Inflammatory macrophage treated with lipopolysaccharide for 1 hour (primary cell): ENCODE measurements around the gene PDZD2.
A peak's percentile ranks its signal among the peaks of the same experiment; 100 is the strongest.

Source experiments
- DNase-seq, 2 donors: peaks; one replicate each; pipeline ENCODE4 v3.0.0-alpha.2; 2020 to 2022

Gene PDZD2

DNA sequence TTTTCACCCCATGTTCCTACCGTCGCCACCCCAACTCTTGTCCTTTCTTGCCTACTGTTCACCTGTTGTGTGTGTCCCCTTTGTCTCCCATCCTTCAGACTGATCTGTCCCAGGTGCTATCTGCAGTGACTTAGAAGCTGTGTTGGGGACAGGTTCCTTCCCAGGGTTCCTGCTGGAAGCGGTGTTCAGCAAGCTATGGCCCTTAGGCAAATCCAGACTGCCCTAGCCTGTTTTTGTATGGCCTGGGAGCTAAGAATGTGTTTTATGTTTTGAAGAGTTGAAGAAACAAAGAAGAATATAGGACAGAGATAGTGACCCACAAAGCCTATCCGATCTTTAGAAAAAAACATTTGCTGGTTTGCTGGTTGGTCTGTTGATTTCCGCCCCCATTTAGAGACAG, 298.8 kb downstream of the PDZD2 start:
- no peak for DNase-seq

DNA sequence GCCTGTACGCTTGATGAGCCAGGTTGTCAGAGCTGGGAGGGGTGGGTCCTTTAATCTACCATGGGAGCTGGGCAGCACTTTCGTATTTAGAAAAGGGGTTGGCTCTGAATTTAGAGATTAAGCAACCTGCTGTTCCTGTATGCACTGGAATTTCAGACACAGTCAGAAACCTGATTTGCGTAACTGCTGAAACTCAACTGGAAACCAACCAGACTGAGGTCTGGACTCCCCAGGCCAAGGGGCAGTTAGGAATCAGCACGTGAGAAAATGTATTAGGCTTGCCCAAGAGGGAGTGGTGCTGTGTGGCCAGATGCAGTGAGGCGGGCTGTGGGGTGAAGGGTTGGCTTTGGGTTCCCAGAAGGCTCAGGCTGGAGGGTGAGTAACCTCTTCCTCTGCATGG, 300.2 kb downstream of the PDZD2 start:
- peak; percentile 53 to 78 for DNase-seq

DNA sequence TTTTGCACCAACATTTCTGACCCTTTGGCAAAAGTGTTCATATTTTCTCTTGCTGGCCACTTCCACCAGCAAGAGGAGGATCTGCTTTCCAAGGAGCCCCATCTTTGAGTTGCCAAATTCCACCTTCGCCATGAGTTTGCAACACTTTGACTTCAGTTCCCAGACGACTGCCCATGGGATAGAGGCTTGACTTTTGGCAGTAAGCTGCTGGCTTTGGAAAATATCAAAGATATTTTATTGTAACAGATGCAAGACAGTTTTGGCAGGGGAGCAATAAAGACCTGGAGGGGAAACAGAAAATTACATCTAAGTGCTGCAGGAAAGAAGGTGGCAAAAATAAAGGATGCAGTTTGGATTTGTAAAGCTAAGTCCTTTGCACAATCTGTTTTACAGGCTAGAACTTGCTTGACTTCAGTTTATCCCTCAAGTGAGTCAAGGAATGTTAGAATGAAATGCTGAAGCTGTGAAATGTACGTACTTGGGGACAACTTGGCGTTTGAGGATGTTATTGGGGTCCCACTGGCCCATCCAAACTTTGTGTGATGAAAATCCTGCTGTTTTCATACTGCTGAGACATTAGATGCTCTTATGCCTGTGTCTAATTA, 302.3 kb downstream of the PDZD2 start:
- no peak for DNase-seq

DNA sequence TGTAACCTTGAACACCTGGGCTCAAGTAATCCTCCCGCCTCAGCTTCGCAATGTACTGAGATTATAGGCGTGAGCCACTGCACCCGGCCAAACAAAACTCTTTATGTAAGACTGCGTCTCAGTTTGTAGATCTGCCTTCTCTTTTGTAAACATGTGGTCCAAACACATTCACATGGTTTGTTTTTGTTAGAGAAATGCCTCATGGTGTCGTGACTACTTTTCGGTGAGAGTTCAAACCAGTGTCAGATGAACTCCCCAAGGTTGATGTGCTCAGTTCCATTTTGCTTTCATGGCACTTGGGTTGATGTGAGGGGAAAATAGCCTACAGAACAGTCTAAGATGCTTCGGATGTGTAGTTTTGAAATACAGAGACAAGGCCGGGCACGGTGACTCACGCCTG, 303.6 kb downstream of the PDZD2 start:
- DNase-seq, result no peak

DNA sequence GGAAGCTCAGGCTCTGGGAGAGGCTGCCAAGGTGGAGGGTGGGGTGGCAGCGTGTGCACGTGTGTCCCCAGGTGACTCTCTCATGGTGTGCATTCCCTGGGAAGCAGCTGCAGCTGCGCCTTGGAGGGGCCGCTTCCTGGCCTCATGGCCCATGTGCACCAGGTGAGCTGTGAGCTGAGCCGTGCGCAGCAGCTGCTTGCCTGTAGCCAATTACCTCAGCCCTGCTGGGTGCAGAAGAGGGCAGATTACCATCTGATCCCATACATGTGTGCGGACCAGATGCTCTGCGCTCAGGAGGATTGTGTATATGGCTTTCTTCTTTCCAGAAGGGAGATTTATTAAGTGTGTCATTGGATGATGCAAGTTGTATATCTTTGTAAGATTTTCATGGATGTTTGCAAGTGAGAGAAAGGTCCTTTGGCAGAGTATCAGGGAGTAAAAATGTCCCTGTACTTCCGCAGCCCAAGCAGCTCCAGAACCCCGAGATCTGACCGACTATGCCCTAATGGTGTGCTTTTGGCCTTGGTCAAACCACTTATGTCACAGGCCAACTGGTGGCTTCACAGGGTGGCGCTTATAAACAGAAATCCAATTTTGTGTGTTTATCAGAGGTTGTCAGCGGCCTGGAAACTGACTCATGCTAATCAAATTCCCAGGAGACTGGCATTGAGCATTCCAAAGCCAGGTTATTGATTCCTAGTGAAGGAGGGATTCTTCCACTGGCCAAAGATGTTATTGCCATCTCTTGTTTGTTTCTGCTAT, 305.9 kb downstream of the PDZD2 start:
- DNase-seq, result no peak

DNA sequence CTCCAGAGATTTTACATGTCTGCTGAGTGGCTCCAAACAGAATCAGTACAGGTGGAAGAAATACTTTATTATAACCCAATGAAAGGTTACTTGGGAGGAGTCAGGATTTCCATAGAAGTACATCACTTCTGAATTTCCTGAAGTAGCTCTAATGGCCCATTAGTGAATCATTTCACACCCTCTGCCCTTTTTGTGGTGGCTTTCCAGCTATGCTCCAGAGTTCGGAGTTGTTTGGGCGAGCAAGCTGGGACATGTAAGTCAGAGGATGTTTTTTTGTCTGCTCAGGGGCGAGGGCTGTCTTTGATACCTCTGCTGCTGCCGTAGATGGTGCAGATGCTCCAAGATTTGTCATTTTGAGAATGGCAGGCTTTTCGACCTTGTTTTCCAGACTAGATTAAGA, 309.1 kb downstream of the PDZD2 start:
- DNase-seq, result no peak

DNA sequence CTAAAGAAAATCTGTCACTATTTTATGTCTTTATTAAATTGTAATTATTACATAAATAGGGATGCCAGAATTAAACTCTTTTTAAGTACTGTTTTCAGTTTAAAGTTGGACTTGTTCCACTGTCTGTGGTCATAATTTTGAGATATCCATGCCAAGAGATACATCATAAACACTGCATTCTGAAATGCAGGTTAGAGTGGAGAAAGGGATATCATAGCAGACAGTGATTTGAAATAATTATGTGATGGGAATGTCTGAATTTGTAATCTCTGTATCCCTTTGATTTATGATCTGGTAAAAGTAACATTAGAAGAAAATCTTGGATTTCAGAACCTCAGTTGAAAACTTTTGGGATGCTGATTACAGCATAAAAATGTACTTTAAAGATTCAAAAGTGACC, 313.1 kb downstream of the PDZD2 start:
- no peak for DNase-seq

DNA sequence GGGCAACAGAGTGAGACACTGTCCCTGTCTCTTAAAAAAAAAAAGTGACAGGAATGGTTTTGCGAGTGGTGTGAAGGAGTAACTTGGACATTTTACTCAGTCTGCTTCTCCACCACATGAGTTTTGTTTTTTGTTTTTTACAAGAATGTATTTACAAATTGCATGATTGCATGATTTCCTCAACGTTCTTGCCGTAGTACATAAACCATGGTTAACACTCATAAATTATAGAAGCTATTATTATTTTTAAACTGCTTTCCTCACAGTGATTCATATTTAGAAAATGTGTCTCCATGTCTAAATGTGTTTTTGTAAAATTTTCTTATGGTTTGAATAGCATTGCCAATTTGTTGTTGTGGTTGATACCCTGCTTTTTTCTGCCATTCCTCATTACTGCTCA, 315.2 kb downstream of the PDZD2 start:
- DNase-seq, result no peak

DNA sequence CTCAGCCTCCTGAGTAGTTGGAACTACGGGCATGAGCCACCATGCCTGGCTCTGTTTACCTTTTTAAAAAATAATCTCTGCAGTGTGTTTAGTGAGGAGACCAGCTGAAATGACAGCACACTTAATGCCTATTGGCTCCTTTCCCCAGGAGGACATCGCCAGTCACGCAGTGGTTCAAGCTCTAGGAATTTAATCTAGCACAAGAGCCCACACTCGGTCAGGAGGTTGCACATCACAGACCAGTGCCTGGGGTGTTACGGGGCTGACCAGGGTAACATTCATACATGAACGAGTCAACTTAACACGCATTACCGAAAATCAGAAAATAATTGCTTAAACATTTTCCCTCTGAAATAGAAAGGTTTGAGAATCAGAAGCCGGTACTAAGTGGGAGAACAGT, 318.2 kb downstream of the PDZD2 start:
- DNase-seq, result no peak

DNA sequence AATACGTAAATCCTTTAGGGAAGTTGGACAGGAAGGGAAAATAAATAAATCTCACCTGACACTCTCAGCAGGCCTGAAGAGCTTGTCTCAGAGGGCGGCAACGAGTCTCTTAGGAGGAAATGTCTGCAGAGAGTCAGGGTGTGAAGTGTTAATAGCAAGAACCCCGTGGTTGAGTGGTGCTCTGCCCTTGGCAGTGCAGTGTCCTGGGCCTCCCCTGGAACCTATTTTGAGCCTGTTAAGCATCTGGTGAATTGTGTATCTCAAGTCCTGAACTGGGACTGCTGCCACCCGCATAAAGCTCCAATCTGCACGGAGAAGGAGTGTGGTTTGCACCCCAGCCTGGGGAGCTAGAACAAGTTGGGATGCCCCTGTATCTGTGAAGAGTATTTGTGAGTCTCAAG, 323.4 kb downstream of the PDZD2 start:
- no peak for DNase-seq

DNA sequence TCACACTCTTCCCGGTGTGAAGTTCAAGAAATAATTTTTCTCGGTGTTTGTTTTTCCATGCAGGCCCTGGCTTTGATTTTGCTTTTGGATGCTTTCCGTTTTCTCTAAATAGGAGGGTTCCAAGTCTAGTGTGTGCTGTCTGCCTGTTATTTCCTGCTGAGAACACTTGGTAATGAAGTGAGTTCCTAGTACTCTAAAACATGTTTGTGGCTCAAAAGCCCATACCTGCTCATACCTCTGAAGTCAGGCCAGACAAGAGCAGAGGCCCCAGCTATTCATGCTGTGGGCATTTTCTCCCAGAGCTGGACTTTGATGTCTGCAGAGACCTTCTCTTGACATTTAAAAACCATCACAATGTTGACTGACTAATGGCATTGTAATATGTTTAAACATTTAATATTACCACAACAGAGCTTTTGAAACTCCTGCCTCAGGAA, 324.0 kb downstream of the PDZD2 start:
- DNase-seq, result no peak

DNA sequence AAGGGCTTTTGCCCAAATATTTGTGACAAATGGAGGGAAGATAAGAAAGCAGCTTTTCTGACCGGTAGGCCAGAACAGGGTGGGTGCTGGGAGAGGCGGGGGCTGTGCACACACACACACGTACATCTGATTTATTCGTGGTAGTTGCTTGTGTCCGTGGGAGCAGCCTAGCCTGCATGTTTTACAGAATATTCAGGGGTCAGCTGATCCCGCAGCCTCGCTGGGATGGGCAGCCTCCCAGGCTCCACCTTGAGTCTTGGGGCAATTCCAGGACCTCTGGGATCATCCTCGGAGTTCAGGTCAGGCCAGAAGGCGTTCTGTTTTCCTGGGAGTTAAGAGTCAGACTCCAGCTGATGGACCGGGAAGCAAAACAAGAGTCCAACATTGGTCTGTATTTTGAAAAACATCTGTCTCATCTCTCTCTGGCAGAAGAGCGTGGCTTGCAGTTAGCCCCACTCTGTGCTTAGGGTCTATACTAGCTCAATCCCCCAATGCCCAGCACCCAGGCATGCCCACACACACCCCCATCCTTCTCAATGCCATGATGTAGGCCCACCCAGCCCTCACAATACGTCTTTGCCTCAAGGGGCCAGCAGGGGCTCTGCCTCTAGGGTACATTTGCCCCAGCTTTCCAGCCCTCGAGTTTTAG, 324.6 kb downstream of the PDZD2 start:
- DNase-seq, result no peak

DNA sequence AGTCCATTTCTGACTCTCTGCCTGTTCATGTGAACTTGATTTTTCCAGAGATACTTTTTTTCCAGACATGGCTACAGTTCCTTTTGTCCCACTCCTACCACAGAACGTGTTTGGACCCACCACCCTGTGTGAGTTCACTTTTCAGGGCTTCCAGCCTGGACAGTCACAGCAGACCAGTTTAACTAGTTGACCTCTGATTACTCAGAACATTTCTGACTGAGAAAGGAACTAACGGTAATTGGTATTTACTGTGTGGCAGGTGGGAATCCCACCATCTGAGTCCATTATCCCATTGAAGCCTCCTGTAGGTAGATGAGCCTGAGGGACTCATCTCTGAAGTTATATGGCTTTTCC, 325.1 kb downstream of the PDZD2 start:
- no peak for DNase-seq

DNA sequence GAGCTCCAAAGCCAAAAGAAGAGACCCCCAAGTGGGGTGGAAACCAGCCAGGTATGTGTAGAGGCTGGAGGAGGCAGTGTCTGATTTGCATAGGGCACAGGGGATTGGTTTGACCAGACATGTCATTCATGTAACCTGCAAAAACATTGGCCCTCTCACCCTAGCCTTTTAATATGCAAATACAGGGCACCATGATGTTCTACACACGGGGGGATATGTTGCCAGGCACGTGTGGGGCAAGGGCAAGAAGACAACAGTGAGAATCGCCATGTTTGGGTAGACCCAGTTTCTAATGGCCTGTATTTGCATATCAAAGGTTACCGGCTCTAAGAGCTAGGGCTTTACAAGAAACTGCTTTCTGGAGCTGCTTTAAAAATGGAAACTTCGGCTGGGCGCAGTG, 326.3 kb downstream of the PDZD2 start:
- no peak for DNase-seq

DNA sequence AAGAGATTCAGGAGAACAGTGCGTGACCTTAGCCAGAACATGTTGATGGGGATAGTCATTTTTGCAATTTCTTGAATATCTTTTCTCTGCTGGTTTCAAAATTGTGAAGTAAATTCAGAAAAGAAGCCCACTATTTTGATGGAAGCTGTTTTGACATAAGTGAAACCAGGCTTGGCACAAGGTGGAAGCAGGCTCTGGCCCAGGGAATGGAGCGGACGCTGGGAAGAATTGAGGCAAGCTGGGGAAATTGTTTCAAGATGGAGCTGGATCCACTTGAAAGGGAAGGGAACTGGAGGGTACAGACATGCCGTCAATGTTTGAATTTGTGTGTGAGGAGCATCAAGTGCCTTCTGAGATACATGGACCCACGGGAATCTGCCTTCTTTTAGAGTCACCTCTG, 328.0 kb downstream of the PDZD2 start:
- DNase-seq, result no peak

DNA sequence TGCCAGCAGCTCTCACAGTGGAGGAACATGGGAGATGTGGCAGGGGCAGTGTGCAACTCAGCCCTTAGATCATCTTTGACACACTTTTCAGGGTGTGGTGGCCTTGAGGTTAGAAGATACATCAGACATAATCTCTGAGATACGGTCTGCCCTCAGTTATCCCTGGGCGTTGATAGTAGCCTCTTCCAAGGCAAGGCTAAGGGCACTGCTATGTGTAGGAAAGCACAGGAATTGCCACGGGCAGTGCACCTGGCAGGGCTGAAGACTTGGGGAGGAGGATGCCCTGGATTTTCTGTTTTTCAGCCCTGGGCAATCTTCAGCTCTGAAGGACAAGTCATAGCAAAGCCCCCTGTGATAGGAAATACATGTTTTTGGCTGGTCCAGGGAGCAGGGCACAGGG, 328.5 kb downstream of the PDZD2 start:
- DNase-seq, result no peak

DNA sequence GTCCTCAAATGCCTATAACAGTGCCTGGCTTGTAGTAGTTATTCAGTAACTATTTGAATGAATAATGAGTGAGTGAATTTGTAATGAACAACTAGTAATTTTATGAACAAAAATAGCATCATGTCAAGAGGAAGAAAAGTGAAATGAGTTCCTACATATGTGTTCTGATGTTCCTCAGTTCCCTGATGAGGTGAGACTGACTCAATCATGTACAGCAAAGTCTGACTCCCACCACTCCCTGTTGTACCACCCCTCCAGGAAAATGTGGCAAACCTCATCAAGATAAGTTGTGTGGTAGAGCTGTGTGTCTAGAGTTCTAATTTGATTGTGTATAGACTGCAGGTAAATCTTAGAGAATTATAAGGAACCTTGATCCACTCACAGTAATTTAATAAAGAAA, 333.6 kb downstream of the PDZD2 start:
- DNase-seq, result no peak

DNA sequence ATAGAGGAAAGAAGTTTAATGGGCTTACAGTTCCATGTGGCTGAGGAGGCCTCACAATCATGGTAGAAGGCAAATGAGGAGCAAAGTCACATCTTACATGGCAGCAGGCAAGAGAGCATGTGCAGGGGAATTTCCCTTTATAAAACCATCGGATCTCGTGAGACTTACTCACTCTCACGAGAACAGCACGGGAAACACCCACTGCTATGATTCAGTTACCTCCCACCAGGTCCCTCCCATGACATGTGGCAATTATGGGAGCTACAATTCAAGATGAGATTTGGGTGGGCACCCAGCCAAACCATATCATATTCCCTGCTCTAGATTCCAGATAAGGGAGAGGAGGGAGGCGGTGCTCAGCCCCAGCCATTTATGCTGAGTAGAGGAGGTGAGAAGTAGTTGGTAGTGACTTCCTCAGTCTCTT, 336.3 kb downstream of the PDZD2 start:
- DNase-seq, result peak; percentile 15 to 19

DNA sequence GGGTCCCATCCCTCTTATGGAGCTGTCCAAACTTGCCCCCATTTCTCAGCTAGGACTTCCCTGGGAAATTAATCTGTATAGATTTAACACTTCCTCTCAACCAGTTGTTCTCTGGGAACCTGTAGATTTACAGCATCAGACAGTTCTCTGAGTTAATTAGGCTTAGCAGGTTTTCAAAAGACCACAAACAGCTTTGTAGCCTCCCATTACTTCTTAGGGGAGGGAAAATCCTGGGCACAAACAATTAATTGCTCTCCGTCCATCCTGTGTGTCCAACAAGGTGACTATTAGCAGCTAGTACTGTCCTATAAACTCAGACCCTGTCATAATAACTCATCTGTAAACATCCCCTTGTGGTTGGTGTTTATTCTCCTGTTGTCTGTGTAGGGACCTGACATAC, 337.2 kb downstream of the PDZD2 start:
- no peak for DNase-seq

DNA sequence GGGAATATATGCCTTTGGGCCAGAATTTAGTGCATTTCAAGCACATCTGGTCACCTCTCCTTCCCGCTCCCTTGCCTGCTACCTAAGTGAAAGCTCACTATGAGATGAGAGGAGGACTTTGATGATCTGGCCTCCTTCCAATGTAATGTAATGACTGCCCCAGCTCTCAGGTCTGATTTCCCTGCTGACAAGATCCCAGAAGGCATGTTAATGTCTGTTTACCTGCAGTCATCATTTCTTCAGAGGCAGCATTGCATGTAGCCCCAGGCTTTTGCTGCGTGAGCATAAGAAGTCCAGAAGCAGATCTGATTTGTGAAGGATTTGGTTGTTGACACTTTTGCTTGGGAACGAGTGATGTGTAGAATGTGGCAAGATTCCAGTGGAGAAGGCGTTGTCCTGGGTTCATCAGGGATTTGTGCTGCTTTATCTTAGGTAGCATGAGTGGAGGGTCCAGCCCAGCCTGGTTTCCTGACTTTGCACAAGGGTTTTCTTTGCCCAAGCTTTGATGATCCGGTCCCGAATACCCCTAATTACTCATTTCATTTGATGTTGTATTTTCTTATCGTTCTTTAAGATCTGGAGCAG, 342.5 kb downstream of the PDZD2 start:
- DNase-seq, result no peak

DNA sequence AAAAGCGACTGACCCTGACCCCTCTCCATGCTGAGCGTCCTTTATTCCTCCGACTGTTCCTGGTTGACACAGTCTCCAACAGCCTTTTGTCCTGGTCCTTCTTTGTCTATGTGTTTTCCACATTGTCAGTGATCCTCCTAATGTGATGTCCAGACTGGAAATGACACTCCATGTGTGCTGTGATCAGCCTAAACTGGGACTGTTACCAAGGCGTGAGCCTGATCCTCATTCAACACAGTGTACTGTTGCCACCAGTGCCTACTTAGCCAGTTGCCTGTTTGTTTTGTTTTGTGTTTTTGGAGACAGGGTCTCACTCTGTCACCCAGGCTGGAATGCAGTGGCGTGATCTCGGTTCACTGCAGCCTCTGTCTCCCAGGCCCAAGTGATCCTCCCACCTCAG, 343.1 kb downstream of the PDZD2 start:
- no peak for DNase-seq

DNA sequence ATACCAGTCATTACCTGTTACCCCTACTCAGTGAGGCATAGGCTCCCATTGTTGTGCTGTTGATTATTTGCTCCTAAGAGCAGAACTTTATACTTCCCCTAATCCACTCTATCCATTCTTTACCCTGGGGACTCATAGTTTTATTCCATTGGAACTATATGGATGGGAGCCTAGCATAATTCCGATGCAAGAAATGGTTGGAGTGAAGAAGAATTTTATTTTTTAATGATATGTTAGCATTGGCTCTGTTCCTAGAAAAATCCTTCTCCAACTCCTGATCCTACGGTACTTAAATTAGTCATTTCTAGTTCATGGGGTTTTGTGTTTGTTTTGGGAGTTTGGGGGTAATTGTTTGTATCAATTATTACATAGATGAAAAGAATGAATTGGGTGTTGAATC, 343.7 kb downstream of the PDZD2 start:
- DNase-seq, result no peak

DNA sequence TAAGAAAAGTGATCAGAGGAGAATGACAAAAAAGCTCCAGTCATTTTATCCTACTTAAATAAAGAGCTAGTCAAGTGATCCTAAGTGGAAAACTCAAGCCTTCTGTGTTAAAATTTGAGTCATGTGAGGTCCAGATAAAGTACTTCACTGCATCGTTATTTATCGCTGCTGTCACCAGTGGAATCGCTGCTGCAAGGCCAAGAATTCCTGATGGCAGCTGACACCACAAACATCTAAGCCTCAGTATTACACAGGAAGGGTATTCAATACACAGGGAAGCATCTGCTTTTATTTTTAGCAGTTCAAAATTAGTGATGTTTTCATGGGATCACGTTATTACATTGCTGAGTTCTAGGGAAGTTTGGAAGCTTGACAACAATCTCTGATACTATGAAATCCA, 344.9 kb downstream of the PDZD2 start:
- no peak for DNase-seq

DNA sequence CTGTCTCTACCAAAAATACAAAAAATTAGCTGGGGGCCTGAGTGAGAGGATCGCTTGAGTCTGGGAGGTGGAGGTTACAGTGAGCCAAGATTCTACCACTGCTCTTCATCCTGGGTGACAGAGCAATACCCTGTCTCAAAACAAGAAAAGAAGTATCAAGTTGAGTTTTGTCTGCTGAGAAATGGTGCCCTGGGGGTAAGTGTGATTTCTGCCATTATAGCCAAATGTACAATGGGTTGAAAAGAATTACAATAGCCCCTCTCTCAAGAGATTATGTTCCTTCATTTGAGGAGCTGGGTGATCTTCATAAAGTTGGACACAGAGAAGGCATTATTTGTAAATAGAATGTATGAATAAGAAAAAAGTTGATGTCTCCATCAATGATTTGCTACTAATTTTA, 345.8 kb downstream of the PDZD2 start:
- DNase-seq, result no peak
